Stimulated activated CD8-positive, alpha-beta memory T cell treated with anti-CD3 and anti-CD28 coated beads, Interleukin-4, amount 100 ng/mL, for 1 hour (primary cell): ENCODE measurements around the gene SLC49A4.

ENCODE experiments used
- DNase-seq, 2 donors: peaks; one replicate each; pipeline ENCODE4 v3.0.0-alpha.2; 2020; ENCODE audit warnings: low read depth in 2 of 2, low spot score in 1 of 2

Gene SLC49A4

DNA sequence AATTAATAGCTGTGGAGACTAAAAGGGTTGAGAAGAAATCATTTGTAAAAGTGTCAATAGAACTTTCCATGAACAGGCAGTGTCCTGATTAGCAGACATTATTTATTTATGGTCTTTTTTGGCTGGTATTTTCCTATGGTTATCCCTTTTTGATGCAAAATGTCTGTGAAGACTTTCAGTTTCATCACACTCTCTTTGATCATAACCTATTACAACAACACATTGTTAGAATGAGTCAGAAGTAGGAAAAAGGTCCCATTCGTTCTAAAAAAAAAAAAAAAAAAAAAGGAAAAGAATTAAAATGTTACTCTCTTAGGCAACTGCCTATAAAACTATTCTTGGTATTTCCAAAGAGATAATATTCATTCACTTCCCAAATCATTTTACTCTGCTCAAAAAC is 62.1 kb downstream of the SLC49A4 start:
- DNase-seq, result no peak

DNA sequence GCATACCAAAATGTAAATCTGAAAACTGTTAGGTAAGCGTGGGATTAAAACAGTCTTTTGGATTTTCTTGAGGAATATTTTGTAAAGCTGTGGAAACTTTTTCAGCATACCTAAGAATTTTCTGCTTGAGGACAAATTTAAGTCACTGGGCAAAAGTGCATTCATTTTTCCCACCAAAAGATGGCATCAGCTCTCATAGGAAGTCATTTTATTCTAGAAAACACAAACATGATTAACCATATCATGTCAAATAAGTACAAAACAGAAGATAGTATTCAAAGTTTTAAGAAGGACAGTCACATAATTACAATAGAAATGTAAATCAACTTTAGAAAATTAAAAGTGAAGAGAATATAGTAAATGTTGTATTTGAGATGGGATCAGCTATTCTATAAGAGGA is 63.5 kb downstream of the SLC49A4 start:
- DNase-seq, result no peak

DNA sequence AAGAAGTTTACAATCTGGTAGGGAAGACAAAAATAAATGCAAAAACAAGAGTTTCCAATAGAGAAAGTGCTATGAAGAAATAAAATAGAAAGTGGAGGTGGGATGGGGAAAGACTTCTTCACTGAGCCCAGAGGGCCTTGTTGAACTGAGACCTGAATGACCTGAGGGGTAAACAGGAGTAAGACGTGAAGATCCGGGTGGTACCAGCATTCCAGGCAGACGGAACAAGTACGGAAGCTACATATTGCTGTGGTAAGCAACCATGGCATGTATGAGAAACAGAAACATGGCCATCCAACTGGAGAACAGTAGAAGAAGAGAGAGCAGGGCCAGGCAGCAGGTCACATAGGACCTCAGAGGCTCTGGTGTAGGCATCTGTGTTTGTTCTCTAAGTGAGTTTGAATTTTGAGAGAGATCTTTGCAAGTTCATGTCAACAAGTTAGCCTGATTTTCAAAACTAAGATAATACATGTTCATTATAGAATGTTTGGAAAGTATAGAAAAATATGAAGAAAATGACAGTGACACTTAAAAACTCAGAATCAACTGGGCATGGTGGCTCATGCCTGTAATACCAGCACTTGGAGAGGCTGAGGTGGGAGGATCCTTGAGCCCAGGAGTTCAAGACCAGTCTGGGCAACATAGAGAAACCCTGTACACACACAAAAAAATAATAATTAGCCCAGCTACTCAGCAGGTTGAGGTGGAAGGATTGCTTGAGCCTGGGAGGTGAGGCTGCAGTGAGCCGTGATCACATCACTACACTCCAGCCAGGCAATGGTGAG is 64.3 kb downstream of the SLC49A4 start:
- no peak for DNase-seq

DNA sequence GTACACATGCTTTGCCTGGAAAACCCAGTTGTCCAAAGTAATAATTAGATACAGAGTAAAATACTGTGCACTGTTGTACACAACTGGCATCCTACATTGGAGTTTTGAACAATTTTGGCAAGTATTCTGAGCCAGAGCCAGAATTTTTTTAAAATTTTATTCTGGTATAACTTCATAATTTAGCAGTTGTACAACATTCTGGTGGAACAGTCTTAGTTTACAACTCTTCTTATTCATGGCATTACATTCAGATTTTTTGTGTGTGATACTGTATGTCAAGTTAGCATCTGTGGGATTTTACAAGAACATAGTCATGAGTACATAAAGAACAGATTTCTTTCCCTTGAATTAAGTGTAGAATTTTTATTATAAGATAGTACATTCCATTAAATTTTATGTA is 67.5 kb downstream of the SLC49A4 start:
- DNase-seq, result no peak

DNA sequence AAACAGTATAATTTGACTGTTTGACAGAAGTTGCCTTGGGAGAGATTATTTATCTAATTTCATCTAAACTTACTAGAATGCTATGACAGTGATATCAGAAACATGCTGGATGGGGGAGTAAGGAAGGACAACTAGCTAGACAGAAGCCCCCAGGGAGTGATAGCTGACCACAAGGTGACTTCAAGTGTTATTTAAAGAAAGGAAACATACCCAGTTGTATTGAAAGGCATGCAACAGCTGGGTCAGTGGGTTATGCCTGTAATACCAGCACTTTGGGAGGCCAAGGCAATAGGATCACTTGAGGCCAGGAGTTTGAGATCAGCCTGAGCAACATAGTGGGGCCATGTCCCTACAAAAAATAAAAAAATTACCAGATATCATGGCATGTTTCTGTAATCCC is 69.6 kb downstream of the SLC49A4 start:
- no peak for DNase-seq

DNA sequence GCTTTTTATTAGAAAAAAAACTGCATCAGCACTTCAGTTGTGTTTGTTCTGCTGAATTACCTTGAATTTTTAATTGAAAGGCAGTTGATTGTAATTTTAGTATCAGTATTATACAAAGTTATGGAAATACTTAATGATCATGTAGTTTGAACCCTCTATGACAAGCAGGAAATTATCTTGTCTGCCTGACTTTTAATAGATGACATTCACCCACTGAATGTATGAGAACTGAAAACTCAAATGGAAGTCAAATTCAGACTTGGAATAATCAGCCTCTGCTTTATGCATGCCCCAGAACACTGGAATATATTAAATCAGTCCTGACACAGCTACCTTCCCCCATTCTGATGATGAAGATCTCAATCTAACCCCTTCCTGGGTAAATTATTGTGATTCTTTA is 73.5 kb downstream of the SLC49A4 start:
- DNase-seq, result no peak

DNA sequence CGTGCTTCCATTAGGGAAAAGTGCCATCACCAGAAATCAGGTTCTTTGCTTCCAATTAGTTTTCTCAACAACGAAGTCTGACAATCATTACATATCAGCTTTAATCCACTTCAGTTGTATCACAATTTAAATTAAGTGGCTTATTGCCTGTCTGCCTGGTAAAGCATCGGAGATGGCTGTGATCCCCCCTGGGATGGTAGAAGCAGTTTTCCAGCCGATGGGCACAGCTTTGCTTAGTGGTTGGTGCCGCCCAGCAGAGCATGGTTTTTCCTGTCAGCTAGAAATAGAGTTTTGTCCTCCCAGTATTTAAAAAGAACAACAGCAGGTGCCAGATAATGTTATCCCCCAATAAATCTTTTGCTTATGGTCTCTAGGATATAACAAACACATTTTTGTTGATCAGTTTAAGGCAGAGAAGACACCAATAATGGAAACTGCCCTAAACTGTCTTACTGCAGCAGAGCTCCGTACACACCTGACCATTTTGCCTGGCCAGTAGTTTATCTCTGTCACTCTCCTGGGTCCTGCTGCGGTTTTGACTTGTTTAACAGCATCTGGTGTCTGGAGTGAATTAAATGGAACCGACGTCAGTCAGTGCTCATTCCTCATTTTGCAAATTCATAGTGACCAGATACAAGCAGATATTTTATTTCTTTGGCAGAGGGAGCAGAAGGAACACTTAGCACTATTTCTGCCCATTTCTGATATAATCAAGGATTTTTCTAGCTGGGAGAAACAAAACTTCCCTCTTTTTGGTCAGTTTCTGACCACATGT is 79.1 kb downstream of the SLC49A4 start:
- DNase-seq, result no peak

DNA sequence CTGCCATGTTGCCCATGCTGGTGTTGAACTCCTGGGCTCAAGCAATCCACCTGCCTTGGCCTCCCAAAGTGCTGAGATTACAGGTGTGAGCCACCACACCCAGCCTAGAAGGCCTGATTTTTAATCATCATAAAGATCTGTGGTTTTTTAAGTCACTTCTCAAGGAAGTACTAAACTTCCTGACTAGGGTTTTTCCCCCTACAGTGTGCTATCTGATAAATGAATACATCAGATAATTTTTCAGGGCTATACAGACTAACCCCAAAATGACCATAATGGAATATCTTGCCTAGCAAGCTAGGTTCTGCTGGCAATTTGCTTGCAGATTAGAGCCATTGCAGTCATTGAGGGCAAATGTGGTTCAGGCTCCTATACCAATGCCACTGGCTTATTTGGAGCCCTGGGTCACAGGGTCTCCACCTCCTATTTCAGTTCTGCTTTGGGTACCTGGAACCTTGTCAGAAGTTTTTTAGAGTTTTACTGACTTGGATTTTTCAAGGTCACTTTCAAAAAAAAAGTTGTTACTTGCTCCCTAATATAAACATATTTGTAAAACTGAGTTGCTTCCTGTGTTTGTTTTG is 80.8 kb downstream of the SLC49A4 start:
- no peak for DNase-seq

DNA sequence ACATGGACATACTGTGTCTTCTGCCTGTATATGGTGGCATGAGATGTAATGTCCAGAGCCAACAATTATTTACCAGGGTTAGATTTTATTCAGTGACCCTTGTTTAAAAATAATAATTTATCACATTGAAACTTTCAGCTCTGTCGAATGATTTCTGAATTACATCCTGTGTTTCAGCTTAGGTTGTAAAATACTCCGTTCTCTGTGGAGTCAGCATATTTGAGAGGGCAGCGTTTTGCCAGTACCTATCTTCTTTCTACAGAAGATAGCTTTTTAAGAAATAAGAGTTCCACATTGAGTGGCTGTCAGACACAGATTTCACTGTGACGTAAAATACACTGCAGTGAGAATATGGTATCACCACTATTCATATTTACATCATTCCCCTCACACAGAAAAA is 85.3 kb downstream of the SLC49A4 start:
- no peak for DNase-seq

DNA sequence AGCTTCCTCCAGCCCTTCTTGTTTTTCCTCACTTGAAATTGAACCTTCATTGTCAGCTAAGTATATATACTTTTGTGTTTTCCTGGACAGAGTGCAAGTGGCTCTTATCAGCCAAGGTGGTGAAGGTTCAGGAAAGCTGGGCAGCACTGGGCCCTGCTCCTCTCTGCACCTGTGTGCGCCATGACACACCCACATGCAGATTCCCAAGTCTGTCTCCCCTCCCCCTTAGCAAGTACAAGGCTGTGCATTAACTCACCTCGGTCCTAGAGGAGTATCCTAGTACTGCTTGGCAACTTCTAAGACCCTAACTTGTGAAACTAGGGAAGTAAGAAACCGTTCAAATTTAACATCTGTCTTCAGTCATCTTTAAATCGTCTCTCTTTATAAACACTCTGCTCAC is 85.8 kb downstream of the SLC49A4 start:
- no peak for DNase-seq

DNA sequence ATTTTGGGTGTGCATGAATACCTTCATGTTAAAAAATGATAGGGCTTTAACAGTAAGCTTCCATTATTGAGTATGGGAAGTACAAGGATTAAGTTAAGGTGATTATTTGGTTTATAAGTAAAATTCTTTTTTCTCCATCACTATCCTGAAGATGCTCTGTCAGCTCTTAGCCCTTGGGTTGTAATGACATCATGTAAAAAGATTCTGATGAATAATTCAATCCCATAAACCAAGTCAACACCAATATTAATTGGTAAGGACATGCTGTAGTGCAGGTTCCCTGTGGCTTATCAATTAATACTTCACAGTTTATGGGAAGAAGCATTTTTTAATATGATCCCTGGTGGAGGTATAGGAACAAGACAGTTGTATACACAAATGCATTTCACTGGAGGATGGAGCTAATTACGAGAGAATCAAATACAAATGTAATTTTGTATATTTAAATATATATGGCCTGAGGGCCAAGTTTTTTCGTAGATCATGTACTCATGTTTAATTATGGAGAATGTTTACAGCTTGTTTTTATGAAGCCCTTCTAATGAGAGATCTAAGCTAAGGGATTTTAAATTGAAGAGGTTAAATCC is 87.6 kb downstream of the SLC49A4 start:
- no peak for DNase-seq

DNA sequence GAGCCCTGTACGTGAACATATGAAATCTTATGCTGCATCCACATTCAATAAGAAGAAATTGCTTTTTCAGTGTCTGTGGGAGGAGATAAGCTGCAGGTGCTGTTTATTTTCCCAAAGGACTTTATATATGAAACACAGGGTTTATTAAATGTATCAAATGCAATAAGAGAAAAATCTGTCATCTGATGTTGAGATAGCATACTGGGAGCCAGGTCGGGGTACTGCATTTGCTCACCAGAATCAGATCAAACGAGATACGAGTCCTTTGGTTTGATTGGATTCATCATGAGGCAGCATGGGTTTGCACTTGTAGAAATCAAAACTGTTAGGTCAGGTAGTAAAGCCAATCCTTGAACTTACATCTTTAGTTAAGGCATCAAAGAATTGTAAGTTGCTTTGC is 91.4 kb downstream of the SLC49A4 start:
- no peak for DNase-seq

DNA sequence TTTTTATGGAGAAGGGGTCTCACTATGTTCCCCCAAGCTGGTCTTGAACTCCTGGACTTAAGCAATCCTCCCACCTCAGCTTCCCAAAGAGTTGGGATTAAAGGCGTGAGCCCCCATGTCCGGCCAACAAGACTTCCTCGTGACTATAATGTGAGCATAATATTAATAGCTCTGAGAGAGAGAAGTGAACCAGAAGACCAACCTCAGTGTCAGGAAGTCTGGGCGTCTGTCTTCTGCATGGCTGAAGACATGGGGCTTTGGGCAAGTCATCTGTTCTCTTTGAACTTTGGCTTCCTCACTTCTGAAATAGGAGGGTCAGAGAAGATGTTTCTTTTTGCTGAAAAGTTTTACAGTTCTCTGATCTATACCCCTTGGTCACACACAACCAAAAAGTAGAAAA is 92.1 kb downstream of the SLC49A4 start:
- DNase-seq, result no peak

DNA sequence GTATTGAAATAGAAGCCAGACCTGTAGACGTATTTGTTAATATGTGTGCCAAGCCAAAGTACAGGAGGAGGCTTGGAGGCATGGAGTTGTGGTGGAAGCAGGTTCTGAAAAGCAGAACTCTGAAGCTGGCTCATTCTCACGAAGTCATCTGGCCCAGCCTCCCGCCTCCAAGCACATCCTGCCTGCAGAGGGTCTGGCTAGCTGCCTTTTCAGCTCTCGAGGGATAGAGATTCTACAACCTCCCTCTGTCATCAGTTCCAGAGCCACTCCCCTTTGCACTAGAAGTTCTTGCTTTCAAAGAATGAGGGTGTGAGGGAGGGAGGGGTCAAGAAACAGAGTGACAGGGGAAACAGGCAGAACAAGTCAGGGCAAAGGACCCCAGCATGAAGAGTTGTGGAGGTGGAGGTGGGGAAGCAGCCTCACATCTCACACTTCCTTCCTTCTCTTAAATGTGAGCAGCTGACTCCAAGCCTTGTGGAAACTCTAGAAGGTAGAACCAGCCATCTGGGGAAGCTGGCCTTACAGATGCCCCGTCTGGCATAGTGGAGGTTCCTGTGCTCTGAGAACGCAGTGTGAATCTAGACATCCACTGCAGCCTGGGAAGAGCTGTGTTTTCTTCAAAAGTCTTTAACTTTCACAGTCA is 95.3 kb downstream of the SLC49A4 start:
- DNase-seq, result no peak

DNA sequence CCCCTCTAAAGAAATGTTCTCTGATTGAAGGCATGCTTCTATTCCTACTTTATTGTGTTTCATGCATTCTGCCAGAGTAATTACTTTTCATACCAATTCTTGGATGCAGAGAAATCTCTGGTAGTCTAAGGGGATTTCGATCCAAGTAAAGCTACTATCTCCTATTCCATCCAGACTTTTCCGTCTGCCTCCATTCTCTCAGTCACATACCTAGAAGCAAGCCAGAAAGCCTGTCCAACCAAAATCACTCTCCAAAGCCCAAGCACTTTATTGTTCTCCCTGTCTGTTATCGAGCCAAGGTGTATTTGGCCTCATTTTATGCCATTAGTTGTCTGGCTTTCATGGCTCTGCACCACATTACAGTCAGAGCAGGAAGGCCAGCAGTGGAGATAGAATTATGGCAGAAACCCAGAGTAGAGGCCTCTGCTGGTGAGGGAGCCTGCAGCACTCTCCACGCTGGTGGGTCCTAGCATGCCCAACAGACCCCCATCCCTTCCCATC is 95.9 kb downstream of the SLC49A4 start:
- DNase-seq, result no peak

DNA sequence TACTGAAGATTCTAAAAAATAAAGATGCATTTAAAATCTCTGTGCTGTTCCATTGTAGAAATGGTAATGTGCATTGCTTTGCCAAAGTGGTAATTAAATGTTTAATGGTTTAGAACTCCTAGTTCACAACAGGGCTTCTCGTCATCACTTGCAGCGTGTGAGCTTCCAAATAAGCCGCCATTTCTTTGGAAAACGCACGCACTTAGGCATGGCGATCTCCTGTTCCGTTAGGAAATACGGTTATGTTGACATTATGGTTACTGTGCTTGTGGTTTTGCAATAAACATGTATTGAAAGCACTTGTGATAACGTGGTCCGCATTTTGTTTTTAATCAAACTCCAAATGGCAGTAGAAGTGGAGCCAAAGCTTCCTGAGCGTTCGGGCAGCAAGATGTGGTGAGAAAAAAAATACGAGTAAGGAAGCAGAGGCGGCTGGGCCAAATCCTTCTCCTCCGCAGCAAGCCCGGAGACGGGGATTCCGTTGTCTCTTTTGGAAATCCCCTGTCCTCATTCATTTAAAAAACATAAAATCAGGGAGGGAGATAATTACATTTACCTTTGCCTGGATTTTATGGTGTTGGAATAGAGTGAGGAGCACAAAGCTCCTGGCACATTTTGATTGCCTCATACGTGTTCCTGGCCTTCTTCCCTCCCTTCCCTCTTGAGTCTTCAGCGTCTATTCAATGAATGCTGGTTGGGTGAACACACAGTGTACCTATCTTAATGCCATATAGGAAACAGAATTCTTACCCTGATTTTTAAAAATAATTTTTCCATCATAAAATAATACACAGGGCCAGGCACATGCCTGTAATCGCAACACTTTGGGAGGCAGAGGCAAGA is 97.5 kb downstream of the SLC49A4 start:
- DNase-seq, result no peak

DNA sequence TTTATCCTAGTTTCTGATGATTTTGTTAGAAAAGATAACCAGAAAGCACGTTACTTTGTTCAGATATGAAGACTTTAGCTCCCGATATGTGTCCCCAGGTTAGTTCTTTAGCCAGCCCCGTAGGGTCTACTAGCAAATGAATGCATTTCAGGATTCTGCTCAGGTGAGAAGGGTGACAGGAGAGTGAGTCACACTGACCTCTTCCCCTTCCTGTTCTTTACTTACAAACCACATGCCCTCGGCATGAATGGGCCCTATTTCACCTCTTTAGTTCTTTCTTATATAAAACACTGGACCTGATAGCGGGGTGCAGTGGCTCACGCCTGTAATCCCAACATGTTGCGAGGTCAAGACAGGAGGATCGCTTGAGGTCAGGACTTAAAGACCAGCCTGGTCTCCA is 98.4 kb downstream of the SLC49A4 start:
- DNase-seq, result no peak

DNA sequence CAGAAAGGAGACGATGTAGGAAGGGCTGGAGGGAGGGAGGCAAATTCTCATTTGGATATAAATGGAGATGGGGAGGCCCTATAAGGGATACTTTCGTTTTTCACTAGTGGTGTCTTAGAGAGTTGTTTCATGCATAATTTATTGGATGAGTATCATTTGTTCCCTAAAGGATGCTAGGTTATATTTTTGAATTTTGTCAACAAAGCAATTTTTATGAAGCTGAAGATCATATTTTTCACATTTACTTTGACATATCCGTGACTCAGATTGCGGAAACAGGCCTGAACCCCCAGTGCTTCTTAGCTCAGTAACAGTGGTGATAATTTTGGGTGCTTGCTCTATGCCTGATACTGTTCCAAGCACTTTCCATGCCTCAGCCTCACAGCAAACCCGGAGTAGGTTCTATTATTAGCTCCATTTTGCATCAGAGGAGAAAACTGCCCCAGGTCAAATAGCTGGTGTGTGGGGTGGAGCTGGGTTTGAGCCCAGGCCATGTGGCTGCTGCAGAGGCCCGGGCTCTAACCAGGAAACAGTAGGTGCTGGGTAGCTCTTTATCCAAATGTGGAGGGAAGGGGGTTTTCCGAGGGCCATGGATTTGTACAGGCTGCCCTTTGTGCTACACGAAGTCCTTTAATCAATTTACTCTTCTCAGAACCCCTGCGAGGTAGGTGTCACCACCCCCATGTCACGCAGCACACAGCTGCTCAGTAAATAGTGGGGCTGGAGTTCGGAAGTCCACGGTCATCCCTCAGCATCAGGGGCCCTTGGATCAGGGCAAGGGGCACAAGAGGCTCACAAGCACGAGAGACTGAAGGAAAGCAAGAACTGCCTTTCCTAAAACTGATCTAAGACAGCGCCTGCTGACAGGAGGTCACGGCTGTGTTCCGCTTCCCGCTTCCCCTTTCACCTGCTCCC is 99.1 kb downstream of the SLC49A4 start:
- no peak for DNase-seq

DNA sequence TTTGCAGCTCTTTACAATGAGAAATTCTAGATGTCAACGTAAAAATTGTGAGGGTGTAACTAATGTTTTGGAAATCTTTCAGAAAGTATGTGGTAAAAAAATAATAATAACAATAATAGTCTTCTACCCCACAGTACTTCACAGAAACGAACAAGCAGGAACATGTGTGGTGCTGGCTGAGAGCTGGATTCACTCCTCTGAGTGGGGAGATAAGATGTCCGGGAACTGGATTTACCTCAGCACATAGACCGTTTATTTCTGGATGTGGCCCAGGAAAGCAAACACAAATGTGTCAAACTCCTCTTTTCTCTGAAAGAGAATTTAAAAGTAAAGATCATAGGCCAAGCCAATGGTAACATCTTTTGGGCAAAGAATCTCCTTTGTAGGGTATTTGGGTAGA is 103.4 kb downstream of the SLC49A4 start:
- DNase-seq, result no peak
